GM18498 (cell line): Measurements from ENCODE around the gene FEN1.

Experiments used
- ATAC-seq: cut with Tn5 transposase; IDR thresholded peaks from one replicate; pipeline ENCODE4 v1.9.1; 2021; ENCODE audit warnings: mild to moderate bottlenecking, moderate library complexity; ENCODE audit not compliant: unreplicated experiment

Gene FEN1, protein sequence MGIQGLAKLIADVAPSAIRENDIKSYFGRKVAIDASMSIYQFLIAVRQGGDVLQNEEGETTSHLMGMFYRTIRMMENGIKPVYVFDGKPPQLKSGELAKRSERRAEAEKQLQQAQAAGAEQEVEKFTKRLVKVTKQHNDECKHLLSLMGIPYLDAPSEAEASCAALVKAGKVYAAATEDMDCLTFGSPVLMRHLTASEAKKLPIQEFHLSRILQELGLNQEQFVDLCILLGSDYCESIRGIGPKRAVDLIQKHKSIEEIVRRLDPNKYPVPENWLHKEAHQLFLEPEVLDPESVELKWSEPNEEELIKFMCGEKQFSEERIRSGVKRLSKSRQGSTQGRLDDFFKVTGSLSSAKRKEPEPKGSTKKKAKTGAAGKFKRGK

DNA sequence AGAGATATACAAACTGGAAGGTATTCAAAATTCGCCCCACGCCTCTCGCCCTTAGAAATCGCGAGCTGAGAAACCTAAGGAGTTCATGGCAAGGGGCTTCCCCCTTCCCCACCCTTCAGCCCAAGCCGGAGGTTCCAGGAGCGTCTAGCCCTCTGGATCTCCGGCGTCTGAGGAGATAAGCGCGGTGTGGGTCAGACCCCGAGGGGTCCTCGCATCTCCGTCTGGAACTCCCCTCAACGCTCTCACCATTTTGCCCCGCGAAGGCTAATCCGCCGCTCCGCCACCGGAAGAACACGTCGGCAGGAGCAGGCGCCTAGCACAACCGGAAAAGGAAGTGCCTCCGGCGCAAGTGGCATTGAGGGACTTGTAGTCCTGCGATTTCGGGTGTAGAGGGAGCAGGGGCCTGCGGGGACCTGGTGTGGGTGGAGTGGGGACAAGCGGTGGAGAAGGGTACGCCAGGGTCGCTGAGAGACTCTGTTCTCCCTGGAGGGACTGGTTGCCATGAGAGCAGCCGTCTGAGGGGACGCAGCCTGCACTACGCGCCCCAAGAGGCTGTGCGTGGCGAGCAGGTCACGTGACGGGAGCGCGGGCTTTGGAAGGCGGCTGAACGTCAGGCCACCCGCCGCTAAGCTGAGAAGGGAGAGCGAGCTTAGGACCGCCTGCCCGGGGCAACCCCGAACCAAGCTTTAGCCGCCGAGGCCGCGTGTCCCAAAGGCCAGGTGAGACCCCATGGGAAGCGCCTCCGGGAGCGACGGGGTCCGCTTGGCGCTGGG, at the start of gene FEN1, which contains the start of gene TMEM258:
FEN1 (plus strand) TSS at position 602 of the 773 bp plus-strand sequence. CDS start 2,451 bp downstream, outside the sequence.
TMEM258 (minus strand) TSS at position 290 of the 773 bp plus-strand sequence; CDS start at position 249, 41 bp downstream.
- ATAC-seq: peak; percentile 84

DNA sequence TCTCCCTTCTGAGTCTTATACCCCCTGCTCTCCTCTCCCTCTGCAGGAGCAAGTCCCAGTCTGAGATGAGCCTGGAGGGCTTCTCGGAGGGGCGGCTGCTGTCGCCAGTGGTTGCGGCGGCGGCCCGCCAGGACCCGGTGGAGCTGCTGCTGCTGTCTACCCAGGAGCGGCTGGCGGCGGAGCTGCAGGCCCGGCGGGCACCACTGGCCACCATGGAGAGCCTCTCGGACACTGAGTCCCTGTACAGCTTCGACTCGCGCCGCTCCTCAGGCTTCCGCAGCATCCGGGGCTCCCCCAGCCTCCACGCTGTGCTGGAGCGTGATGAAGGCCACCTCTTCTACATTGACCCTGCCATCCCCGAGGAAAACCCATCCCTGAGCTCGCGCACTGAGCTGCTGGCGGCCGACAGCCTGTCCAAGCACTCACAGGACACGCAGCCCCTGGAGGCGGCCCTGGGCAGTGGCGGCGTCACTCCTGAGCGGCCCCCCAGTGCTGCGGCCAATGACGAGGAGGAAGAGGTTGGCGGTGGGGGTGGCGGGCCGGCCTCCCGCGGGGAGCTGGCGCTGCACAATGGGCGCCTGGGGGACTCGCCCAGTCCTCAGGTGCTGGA, 49.1 kb upstream of the FEN1 start:
- ATAC-seq: no peak

DNA sequence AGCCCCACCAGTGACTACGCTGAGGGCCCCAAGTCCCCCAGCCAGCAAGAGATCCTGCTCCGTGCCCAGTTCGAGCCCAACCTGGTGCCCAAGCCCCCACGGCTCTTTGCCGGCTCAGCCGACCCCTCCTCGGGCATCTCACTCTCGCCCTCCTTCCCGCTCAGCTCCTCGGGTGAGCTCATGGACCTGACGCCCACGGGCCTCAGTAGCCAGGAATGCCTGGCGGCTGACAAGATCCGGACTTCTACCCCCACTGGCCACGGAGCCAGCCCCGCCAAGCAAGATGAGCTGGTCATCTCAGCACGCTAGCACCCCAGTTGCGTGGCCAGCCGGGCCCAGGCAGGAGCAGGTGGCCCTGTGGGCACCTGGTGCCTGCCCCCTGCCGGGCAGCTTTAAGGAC, 48.5 kb upstream of the FEN1 start:
- no peak for ATAC-seq

DNA sequence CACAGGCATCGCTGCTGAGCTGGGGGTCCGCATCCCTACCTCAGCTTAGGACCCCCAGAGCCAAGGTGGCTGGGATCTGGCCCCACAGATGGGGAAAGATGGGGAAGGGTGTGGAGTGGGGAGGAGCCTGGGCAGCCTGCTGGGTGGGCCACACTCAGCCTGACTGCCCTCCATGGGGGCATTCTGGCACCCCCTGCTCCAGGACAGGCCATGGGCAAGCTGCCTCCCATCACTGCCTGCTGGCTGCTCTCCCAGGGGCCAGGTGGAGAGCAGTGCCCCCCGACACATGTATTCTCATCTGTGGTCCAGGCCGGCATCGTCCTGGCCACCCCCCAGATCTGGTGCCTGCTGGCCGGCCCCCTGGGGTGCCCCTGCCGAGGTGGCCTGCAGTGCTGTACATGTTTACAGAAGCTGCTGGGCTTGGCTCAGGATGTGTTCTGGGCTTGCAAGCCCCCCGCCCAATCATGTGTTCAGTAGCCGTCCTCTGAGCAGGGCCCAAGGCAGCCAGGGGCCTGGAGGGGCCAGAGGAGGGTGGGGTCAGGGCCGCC, 48.0 kb upstream of the FEN1 start:
- ATAC-seq: no peak

DNA sequence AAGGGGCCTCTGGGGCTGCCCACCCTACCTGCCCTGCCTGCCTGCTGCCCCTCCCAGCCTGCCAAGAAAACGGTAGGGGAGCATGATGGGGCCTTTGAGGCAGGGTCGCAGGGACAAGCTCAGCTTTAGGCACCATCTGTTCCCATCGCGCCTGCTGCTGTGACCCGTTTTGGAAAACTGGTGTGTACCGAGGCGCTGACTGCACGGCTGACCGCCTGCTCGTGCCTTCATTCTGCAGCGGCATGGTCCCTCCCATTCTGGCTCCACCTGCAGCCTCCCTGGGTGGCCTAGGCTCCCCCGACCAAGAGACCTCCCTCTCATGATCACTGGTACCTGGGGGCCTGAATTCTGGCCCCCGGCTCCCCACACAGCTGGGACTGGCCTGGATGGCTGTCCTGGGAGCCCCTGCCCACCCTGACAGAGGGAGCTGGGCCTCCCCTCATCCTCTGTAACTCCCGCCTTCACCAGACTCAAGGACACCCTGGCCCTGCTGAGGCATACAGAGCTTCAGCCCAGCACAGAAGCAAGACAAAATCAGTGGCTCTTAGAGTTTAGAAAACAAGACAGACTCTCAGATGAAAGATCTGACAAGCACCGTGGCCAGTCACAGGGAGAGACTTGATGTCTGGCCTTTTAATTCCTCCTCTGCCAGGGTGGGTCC, 46.8 kb upstream of the FEN1 start:
- no peak for ATAC-seq

DNA sequence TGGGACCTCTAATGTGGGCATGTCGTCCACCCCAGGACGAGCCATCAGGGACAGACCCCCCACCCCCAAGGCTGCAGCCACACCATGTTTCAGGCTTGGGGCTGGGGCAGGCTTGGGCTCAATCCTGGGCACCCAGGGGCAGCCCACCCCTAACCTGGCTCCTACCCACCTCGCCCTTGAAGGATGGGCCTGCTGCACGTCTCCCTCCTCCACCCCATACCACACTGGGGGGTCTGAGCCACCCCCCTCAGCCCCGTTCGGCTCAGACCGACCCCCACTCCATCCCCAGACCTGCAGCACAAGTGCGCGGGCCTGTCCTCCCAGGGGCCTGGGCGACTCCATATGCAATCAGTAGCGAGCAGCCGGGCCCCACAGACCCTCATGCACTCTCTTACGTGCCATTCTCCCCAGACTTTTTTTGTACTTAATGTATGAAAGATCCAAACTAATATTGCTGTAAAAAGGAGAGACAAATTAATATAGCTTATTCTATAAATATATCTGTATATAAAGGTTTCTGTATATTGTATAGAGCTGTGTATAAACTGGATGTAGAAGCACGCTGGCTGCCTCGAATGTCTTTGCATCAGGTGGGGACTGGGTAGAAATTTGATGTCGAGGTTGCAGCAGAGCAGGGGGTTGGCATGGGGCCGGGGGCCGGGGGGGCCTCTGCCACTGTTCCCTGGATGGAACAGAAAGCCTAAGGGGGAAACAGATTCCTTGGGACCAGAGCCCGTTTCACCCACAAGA, 46.1 kb upstream of the FEN1 start:
- no peak for ATAC-seq

DNA sequence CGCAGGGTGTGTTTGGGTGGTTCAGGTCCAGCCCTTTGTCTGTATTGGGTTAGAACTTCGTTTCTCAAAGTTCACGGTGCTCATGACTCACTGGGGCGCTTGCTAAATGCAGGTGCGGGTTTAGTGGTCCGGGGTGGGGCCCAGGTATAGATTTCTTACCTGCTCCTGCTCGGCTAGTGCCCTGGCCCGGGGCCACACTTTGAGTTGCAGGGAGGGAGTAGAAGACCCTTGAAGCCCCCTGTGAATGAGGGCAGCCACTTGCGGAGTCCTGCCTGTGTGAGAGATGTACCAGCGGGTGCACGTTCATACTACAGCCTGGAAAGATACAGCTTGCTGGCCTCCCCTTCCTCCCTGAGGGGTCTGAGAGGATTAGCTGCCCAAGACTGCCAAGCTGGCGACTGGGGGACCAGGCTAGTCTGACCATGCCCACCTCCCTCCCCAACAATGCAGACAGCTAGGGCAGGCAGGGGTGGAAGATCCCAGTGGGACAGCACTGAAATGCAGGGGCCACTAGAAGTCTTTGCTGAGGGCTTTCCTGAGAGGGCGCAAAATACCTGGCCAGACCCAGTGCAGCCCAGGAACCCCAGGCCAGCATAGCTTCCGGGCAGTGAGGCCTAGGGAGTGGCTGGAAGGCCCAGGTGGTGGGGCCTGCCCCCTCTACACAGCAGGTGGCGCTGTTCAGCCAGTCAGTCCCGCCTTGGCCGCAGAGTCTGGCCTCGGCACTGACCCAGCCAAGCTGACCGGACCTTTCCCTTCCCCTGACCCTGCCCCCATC, 45.3 kb upstream of the FEN1 start:
- ATAC-seq: no peak

DNA sequence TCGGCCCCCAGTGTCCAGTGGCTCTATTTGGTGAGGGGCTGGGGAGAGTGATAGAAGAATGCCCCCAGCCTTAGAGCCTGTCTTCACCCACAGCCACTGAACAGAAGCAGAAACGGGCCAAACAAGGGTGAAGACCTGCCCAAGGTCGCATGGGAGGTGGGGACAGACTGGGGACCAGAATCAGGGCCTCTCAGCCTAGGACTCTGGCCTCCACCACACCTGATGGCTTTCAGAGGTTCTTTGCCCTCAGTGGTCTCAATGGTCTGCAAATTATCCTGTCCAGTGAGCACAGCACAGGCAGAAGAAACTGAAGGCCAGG, 44.8 kb upstream of the FEN1 start:
- ATAC-seq: no peak

DNA sequence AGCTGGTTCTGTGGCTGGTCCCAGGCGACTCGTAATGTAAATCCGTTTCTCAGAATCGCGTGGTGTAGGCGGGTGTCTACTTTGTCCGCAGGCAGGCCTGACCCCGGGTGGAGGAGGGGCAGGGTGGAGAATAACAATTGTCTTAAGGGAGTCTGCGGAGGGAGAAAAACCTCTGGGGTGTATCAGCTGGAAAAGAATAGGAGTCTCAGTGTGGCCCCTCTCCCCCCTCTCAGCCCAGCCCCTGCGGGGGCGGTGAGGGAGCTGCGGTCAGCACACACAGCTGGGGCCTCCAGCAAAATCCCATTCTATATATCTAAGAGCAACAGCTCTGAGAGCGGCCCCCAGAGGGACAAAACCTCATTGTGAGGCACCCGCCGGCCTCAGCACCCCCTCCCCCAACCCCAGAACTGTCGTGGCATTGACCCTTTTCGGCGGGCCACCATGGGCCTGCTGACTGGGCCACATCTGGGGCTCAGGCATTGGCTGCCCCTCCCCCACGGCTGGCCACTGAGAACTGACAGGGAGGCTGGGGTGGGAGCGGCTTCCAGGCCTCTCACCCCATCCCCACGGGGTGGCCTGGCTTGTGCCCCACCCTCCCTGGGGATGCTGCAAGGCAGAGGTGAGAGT, 43.0 kb upstream of the FEN1 start:
- no peak for ATAC-seq

DNA sequence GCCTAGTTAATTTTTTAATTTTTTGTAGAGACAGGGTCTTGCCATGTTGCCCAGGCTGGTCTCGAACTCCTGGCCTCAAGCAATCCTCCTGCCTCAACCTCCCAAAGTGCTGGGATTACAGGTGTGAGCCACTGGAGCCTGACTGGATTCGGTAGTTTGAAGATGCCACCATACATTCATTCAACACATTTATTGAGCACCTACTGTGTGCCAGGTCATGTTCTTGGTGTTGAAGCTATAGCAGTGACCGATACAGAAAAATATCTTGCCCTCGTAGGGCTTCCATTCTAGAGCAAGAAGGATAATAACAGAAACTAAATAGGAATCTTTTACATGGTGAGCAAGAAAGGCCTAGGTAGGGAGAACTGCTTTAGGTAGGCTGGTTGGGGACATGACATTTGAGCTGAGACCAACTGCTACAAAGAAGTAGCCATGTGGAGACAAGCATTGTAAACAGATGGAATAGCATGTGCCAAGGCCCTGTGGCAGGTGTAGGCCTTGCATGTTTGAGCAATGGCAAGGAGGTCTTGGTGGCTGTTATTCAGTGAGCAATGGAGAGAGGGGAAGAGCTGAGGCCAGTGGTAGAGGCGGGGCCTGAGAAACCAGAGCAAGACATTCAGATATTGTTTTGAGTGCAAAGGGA, 42.0 kb upstream of the FEN1 start:
- ATAC-seq: no peak

DNA sequence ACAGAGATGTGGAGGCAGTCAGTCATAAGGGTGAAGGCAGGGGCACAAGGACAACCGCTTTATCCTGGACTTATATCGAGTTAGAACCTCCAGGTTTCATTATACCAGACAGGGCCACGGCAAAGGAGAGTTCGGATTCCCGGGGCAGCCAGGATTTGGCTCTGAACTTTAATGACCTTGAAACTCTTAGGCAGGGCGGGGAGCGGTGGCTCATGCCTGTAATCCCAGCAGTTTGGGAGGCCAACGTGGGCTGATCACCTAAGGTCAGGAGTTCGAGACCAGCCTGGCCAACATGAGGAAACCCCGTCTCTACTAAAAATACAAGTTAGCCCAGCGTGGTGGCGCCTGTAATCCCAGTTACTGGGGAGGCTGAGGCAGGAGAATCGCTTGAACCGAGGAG, 41.3 kb upstream of the FEN1 start:
- no peak for ATAC-seq

DNA sequence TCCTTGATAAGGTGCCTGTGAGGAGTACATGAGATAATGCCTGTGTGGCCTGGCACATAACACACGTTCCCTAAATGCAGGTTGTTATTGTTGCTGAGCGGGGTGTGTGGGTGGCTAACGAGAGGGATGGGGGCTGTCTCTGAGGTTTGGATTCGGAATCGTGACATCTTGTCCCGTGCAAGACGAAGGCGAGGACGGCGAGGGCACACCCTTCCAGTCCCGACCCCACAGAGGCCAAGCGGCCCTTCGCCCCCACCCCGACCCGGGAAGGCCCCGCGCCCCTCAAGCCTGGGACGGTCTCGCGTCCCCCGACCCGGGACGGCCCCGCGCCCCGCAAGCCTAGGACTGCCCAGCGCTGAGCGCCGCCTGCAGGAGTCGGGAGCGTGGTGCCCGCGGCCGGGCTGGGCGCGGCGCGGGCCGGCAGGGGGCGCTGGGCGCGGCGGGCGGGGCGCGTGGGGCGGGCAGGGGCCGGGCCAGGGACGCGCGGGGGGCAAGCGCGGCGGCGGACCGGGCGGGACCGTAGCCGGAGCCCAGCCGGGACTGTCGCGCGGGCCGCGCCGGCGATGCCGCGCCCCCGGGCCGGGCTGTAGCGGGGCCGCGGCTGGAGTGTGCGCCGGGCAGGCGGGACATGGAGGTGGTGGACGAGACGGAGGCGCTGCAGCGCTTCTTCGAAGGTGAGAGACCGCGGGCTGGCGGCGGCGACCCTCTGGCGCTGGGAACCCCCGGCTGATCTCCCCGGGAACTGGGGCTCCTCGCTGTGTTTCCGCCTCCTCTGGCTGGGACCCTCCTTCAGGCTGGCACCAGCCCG, 40.4 kb upstream of the FEN1 start, which contains the start of gene MYRF:
MYRF (plus strand) TSS at position 520 of the 808 bp plus-strand sequence; CDS start at position 629, 109 bp downstream.
- ATAC-seq: peak; percentile 56

DNA sequence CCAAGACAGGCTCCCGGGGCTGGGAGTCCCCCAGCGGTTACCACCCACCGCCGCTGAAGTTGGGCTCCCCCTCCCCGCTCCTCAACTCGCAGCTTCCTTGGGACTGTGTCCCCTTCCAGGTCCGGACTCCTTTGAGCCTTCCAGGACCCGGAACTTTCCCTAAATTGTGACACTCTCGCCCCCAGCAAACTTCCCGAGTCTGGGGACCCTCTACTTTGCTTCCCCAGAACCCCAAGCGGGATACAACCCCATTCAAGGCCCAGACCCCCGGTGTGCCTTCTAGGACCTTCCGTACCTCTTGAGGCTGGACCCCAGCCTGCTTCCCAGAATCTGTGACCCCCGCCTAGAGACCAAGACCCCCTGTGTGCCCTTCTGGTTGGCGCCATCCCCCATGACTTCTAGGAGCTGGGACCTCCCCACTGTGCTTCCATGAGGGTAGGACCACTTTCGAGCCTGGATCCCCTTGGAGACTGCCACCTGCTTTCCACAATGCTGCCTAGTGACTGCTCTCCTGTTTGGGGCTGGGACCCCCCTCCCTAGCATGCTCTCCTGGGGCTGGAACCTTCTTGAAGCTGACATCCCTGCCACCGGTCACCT, 39.7 kb upstream of the FEN1 start:
- ATAC-seq: no peak

DNA sequence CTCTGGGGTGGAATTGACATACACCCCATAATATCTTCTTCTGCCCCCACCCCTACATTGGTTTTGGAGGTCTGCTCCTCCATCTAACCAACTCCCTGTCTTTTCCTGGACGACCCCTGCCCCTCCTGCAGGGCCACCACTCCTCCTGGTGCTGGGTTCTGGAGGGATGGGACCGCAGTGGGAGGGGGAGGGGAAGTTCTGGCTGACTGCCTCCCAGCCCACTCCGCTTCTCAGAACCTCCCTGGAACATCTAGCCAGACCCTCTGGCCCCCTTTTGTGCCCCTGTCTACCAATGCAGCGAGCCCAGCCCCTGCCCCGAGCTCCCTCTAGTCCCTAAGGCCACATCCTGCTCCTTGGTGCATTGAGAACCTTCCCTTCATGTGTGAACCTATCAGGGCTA, 39.0 kb upstream of the FEN1 start:
- no peak for ATAC-seq

DNA sequence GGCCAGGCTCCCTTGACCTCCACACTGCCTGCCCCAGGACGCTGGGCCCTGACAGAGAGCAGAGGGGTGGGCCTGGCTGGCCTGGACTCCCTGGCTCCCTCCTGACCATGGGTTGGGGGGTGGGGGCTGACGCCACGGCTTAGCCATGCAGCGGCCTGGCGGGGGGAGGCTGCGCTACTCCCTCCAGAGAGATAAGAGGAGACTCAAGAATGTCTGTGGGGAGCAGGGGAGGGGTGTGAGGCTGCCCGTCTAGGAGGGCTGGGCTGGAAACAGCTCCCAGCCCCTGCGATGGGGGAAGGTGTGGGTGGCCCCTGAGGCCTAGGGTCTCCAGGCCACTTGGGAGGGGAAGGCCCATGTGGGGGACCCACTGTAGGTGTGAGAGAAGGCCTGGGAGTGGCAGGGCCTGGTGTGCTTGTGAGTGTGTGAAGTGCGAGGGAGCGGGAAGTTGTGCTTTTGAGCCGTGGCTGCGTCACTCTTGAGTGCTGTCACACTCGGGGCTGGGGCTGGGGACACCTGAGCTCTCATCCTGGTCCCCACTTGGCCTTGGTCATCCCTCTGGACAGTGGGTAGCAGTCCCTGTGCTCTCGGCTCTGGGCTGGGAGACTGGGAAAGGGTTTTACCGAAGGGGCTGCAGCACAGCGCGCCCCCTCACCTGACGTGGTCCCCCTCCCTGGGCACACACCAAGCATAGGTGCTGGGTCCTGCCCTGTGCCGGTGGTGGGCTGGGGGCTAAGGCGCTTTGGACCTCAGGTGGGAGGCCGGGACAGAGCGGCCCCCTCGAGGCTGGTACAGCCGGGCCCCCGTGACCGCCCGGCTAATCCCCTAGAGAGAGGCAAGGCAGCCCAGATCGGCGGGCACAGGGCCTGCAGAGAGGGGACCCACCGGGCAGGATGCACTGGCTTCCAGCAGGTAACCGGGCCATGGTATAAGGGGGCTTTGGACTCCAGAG, 37.9 kb upstream of the FEN1 start:
- no peak for ATAC-seq

DNA sequence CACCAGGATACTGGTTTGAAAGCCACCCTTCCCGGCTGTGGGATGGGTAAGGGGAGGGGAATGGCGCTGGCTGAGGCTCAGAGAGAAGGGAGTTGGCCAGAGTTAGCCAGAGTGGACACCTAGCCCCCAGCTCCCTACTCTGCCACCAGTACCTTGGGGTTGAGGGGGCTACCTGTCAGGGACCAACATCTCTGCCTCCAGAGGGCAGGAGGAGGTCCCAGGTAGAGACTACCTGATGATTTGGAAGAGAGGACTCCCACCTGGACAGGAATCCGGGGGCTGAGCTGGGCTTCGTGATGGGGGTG, 36.6 kb upstream of the FEN1 start:
- ATAC-seq: no peak
